GM12891 (cell line): ENCODE measurements around the gene TXNDC8.

ENCODE experiments used
- PAX5 ChIP-seq: IDR thresholded peaks from 2 replicates; pipeline ENCODE4 v1.6.1; 2011; ENCODE audit warnings: low read length, moderate library complexity, mild to moderate bottlenecking; ENCODE audit not compliant: insufficient read depth, severe bottlenecking
- POLR2A ChIP-seq: IDR thresholded peaks from 2 replicates; pipeline ENCODE4 v1.6.1; 2011; ENCODE audit warnings: low read depth, low read length, control low read depth
- POLR2AphosphoS5 ChIP-seq: IDR thresholded peaks from 2 replicates; pipeline ENCODE4 v1.6.1; 2011; ENCODE audit warnings: low read depth, low read length, control low read depth
- POU2F2 ChIP-seq: IDR thresholded peaks from 2 replicates; pipeline ENCODE4 v1.6.1; 2011; ENCODE audit warnings: low read depth, mild to moderate bottlenecking, control low read depth, low read length, moderate library complexity
- SPI1 ChIP-seq: IDR thresholded peaks from 2 replicates; pipeline ENCODE4 v1.6.1; 2011; ENCODE audit warnings: low read depth, low read length, control low read depth
- TAF1 ChIP-seq: IDR thresholded peaks from 2 replicates; pipeline ENCODE4 v1.6.1; 2011; ENCODE audit warnings: low read depth, low read length, control low read depth

DNA sequence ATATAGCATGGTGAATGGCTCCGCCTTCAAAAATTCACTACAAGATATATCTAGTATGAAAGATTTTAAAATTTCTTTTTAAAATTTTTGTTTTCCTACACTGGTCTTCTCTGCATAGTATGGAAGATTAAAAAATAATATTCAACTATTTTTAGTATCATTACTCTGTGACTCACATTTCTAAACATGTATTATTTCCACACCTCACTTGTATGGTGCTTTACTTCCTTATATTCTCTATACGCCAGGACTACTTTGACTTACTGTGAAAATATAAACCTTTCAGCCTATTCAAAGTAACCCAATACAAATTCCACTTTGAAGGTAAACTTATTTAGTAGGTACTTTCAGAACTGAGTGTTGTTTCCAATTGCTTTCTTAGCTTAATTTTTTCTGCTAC lies 26.8 kb upstream of the TXNDC8 start:
- TF ChIP-seq POLR2AphosphoS5 (no peak), SPI1 (no peak), POLR2A (no peak), TAF1 (no peak), PAX5 (no peak), POU2F2 (no peak)
